Stimulated activated CD8-positive, alpha-beta memory T cell treated with anti-CD3 and anti-CD28 coated beads, Interleukin-2, amount 100 ng/mL, for 1 hour (primary cell): ENCODE measurements around the gene NEAT1.

Source experiments
- DNase-seq, 2 donors: peaks; one replicate each; pipeline ENCODE4 v3.0.0-alpha.2; 2020; ENCODE audit warnings: low read depth in 2 of 2

The NEAT1 gene

DNA sequence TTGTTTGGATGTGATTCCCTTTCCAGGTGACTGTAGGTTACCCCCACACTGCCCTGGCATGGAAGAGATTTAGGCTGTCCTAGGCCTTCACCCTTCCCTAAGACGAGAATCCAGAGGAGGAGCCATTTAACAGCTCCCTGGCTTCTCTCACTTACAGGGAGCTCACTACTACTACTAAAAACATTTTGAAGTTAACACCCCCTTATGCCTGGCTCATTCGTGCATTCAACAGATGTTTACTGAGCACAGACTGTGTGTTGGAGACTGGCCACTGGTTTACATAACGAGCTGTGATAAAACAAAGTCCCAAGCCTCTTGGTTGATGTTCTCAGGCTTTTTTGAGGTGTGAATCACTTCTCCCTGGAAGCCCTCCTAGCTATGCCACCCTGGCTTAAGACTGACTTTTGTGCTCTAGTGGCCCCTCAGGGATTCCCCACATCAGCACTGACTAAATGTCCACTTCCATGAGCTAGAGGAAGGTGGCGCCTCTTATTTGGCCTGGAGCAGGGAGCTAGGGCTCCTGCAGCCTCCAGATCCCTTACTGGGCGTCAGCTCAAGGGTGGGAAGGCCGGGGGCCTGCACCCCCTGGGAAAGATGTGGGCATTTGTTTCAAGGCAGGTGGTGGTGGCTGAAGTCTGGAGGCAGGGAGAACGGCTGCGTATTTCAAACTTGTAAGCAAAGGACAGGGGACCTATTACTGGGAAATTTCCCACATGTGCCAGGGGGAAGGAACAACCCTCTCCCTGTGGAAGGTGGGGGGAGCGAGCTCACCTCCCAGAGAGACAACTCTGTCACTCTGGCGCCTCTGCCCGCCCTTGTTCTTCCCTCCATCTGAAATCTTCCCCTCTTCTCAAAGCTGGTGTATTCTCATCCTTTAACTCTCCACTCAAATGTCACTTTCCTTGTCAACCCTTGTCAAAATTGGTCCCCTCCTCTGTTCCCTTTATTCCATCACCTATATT, 56.9 kb downstream of the NEAT1 start:
- DNase-seq, result no peak

DNA sequence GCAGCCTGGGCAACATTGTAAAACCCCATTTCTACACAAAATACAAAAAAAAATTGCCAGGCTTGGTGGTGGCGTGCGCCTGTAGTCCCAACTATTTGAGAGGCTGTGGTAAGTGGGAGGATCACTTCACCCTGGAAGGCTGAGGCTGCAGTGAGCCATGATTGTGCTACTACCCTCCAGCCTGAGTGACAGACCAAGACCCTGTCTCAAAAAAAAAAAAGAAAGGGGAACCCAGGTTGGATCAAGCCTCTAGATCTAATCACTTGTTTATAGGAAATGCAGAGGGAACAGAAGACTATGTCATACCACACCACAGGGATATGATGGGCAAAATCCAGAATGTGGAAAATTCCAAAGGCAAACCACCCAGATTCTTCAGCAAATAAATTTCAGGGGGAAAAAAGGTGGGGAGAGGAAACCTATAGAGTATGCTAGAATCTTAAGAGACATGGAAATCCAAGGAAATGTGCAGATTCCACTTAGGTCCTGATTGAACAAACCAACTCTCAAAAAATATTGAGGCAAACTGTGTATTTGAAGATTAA, 59.8 kb downstream of the NEAT1 start:
- no peak for DNase-seq

DNA sequence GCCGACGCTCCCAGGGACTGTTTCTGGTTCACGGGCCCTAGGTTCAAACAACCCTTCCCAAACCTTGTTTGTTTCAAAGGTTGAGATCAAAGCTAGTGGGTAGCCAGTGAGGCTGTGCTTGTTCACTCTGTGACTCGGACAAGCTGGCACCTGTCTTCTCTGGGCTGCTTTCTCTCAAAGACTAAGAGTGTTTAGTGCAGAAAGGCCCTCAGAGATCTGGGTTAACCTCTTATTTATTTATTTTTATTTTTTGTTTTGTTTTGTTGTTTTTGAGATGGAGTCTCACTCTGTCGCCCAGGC, 63.3 kb downstream of the NEAT1 start:
- DNase-seq, result no peak

DNA sequence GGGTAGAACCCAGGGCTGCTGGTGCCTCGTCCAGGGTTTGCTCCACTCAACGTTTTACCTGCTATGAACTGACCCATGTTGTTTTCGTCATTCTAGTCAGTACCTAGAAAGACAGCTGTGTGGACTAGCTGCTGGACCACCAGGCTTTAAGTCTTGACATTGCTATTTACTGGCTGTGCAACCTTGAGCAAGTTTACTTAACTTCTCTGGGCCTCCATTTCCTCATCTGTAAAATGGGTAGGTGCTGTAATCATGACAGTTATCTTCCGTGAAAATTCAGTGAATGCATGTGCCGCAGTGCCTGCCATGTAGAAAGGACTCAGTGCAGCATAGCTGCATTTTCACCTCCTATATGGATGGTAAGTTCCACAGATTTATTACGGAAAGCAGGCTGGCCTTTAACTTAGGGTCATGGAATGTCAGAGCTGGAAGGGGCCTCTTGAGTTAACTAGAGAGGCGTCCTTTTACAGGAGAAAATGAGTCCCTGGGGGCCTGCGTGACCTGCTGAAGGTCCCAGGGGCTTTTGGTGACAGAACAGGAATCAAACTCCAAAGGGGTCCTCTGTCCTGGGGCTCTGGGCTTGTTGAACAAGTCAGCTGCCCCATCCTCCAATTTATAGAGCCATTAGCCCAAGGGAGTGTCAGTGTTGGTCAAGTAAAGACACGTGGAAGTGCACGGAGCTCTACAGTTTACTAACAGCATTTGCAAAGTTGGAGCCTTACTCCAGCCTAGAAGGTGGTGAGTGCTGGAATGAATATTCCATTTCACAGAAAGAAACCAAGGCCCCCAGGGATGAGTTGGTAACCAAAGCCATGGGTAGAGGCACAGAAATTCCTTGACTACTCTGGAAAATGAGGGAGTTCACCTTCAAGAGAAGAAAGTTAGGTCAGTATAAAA, 64.2 kb downstream of the NEAT1 start:
- no peak for DNase-seq

DNA sequence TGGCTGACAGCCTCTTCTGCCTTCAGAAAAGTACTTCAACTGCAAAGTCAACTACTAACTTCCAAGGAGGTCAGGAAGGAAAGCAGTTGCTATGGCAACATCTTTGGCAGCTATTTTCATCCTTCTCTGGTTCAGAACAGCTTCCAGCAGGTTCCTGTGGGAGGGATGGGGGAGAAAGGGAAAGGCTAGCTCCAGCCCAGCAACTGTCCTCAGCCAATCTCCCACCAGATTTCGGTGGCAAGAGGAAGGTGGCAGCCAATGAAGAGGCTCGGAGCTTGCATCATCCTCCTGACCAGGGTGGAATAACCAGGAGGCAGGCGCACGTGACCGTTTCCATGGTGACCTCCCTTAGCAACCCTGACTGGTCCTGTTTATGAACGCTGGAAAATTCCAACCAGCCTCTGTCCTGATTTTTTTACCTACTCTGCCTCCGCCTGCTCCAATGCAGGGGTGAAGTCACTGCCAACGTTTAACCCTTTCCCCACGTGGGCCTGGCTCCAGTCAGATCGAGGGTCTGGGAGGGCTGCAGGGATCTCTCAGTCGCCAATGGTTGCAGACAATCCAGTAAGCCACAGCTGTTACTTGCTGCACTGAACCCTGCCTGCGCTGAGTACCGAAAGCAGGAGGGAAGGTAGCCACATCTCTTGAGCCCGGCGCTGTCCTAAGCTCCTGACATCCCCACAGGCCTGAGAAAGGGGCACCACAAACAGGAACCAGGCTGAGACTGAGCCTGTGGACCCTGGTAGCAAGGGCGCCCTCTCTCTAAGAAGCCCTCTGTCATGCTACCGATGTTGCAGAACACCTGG, 65.1 kb downstream of the NEAT1 start:
- DNase-seq, result no peak

DNA sequence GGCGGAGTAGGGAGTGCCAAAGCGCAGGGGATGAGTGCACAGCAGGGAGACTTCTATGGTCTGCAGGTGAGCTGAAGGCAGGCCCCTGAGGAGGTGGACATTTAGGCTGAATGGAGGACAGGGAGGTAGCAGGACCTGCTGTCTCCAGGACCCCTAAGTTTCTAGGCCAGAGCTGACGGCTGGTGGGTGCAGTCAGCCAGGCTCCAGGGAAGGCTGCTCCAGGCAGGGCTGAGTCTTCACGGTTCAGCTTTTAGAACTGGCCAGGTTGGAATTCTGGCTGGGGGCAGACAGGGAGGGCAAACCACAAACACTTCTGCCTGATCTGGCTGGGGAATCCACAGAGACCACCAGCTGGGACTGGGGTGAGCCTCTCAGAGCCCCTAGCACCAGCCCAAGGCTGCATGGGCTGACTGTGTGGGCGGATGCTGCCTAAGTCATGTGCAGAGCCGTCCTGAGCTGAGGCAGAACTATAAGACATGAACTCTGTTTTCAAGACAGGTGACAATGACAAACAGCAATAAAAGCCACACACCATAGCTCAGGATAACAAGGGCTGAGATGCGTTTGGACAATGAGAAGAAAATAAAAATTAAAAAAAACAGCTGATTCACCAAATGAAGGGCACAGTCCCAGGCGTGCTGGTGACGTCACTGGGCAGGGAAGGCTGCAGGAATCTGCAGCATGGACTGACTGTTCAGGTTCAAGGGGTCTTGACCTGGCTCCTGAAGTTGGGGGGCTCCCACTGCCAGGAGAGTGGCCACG, 65.9 kb downstream of the NEAT1 start:
- no peak for DNase-seq

DNA sequence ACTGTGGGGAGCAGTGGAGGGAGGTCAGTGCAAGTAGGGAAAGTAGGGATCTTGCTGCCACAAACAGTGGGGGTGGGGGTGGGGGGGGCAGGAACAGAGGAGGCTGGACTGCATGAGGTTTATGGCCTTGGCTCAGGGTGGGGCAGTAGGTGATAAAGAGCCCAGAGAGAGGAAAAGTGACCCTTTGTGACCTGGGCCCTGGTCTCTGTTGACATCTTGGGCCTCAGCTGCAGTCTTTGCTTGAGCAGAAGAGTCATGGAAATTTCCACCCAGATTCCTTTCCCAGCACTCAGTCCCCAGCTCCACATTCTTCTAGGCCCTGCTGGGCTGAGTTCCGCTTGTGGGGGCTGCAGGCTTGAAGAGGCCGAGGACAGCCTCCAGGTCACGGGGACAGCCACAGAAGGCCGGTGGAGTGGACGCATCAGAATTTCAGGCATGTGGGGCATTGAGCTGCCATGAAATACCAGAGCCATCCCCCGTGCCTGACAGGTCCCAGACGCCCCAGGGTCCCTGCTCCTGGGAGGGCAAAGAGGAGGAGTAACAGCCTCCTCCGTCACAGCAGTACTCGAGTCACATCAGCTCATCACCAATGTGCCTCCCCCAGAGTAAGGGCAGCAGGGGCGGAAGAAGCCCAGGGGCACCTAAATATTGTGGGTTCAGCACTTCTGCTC, 66.6 kb downstream of the NEAT1 start:
- DNase-seq, result no peak

DNA sequence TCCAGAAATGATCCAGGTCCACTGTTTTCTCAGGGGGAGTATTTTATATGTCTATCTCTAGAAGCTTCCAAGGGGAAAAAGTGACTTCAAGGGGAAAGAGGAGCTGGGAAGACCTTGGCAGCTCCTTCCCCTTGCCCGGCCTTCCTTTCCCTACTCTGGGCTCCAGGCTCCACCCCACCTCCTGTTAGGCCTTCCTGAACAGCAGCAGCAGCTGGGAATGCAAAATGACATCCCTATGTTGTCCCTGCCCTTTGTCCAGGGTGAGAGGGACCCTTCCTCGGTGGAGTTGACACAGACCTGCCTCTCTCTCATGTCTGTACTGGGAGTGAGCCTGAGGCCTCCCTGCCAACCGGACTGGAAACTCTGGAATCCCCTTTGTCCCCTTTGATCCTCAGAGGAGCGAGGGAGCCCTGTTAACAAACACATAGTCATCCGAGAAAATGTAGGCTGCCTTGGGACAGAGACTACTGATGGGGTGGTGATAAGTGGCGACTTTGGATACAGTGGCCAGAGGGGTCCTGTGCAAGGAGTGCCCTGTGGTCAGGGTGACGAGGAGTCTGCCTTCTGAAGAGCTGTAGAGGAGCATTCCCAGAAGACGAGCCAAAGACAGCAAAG, 67.2 kb downstream of the NEAT1 start:
- no peak for DNase-seq

DNA sequence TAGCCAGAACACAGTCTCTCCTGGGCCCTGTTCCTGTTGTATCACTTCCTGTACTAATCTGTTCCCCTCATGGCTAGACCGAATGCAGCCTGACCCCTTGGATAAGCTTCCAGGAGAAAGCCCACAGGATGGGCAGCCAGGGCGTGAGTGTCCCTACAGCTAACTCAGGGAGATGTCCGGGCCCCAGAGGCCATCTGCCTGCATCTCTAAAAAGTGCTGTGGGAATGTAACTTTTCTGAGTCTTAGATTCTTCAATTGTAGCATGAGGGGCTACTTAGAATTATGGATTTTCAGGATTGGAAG, 68.5 kb downstream of the NEAT1 start:
- DNase-seq, result no peak

DNA sequence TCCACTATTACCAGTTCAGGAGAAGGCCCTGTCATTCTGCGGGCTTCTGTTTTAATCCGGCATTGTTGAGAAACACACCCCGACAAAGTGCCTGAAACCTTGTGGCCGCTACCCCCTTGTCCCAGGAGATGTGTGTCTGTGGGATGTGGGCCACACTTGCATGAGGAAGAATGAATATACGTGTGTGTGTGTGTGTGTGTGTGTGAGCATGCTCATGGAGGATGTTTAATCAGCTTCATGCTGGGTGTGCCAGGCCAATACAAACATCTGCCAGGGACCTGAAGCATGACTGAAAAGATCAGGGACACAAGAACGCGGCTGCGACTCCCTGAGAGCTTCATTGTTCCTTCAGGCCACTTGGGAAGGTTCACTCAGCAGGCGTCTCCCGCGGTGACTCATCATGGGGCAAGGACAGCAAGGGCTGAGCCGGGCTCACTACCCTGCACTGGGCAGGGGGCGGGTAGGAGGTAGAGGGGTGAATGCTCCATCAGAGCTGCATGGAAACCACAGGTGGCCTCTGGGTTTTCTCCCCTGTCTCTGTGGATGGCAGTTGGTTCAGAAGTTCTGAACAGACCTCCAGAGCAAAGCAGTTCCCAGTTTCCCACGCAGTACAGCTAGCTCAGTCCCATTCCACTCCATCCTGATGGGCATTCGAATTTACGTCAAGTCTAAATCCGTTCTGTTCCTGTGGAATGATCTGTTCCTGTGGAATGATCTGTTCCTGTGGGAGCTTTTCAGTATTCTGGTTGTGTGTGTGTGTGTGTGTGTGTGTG, 69.2 kb downstream of the NEAT1 start:
- DNase-seq, result no peak

DNA sequence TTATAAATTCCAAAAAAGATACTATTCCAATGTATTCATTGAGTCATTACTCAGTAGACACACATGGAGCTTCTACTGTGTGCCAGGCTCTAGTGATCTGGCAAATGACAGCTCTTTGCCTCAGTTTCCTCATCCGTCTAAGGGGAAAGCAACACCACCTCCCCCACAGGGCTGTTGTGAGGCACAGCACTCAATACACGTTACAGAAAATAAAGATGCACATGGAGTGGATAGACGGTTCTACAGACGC, 69.7 kb downstream of the NEAT1 start:
- no peak for DNase-seq

DNA sequence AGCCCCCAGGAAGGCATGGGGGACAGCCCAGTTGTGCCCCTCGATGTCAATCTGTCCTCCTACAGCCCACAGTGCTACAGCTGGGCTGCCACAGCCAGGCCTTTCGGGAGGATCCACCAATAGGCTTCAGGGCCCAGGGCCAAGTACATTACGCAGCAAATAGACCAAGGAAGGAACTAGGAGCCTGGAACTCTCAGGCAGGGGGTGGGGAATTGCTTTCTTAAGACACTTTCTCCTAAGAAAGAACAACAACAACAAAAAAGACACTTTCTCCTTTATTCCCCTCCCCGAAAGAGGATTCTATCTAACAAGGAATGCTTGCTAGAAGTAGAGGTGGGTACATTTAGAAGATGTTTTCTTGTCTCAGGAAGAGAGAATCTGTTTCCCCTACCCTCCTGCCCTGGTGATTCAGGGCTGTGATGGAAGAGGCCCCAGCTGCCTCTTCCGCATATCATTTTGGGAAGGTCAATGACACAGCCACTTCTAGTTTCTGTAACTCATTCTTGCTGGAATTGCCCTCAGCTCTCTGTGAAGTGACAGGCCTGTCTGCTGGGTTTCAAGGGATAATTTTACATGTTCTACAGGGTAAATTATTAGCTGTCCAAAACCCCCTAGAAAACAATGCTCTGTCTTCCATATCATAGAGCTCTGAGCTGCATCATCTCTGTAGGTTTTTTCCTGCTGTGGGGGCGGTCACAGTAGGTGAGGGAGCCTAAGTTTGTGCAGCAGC, 70.2 kb downstream of the NEAT1 start:
- DNase-seq, result no peak

DNA sequence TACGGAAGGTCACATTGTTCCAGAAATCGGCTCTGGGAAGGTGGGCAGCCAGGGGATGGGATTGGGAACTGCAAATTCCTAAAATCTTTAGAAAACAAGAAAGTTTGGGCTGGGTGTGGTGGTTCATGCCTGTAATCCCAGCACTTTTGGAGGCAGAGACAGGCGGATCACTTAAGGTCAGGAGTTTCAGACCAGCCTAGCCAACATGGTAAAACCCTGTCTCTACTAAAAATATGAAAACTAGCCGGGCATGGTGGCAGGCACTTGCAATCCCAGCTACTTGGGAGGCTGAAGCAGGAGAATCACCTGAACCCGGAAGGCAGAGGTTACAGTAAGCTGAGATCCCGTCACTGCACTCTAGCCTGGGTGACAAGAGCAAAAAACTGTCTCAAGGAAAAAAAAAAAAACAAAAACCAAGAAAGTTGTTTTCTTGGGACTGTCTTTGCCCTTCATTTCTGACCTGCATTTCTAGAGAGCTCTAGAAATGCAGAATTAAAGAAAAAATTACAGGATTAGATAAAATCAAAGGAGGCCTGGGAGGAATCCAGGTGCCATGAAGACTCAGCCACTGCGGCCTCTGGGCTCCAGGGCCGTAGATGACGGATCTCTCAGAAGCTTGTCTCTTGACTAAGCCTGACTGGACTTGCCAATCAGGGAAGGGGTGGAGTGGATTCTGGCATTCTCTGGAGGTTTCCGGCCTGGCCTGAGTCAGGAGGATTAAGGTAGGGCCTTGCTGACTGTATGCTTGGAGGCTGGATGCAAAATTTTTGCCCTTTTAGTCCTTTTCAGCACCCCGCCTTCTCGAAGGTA, 71.0 kb downstream of the NEAT1 start:
- DNase-seq, result no peak
